Adrenal gland (tissue), 12 donors: ENCODE data around the gene SOX21. TPM values are rescaled to one million over a fixed set of nuclear protein-coding genes. Genes with fewer than 3 reads are reported as not detected.

Experiments used
- DNase-seq, 7 donors: peaks; one replicate each; pipeline ENCODE4 v3.0.0-alpha.2; 2019 to 2020
- H3K27ac ChIP-seq, 5 donors: fragments of 200-600 bp; sonication (generic) in 4 of 5; 1 replicate in 3 of 5; 2 replicates in 2 of 5; pipeline versions ENCODE4 v1.5.1 to v1.8.0; 2016 to 2020; ENCODE audit warnings: mild to moderate bottlenecking in 1 of 5
- H3K27me3 ChIP-seq: fragments of 200-600 bp; 2 replicates; pipeline ENCODE4 v1.8.0; 2021
- H3K36me3 ChIP-seq, 2 donors: fragments of 200-600 bp; replicated peaks in 1 of 2; 1 replicate in 1 of 2; 2 replicates in 1 of 2; pipeline versions ENCODE4 v1.5.1 to v1.8.0; 2018 to 2022
- H3K4me1 ChIP-seq, 2 donors: fragments of 200-600 bp; replicated peaks in 1 of 2; 1 replicate in 1 of 2; 2 replicates in 1 of 2; pipeline versions ENCODE4 v1.5.1 to v1.8.0; 2018 to 2021
- H3K4me3 ChIP-seq, 4 donors: fragments of 200-600 bp; sonication (generic) in 3 of 4; one replicate each; pipeline ENCODE4 v1.5.1; 2016 to 2018
- H3K9me3 ChIP-seq, 3 donors: fragments of 200-600 bp; sonication (generic) in 1 of 3; replicated peaks in 1 of 3; 1 replicate in 2 of 3; 2 replicates in 1 of 3; pipeline versions ENCODE4 v1.5.1 to v1.8.0; 2016 to 2021
- CTCF ChIP-seq, 6 experiments: fragments of 450-650 bp in 4 of 6; fragments of 200-600 bp in 2 of 6; sonication (generic) in 1 of 6; IDR thresholded peaks; 1 replicate in 5 of 6; 2 replicates in 1 of 6; pipeline versions ENCODE4 v1.5.1 to v1.8.0; 2016 to 2021; ENCODE audit warnings: antibody characterized with exemption in 6 of 6, mild to moderate bottlenecking in 2 of 6, moderate library complexity in 1 of 6
- POLR2A ChIP-seq, 2 donors: fragments of 450-650 bp; IDR thresholded peaks; one replicate each; pipeline ENCODE4 v1.6.1; 2017; ENCODE audit warnings: antibody characterized with exemption in 2 of 2, mild to moderate bottlenecking in 2 of 2, moderate library complexity in 1 of 2
- WGBS, 4 donors: extraction: QIAGEN DNeasy Blood & Tissue Kit in 2 of 4; methylation state at CpG; one replicate each; pipeline versions ENCODE4 v1.1.5 to v1.1.7; 2013 to 2017; 5-methylcytosine and 5-hydroxymethylcytosine counted together
- intact Hi-C, 2 donors: fragments of 100-400 bp; cut with DNase I; formaldehyde crosslinking; loops; one replicate each; pipeline versions ENCODE4 v1.14.1 to v1.15.0; 2022 to 2023
- polyA plus RNA-seq, 3 donors: library from polyadenylated mRNA; stranded (reverse); fragments of 200-250 nt in 2 of 3; fragments of 350-450 nt in 1 of 3; fragmentation: Illumina TruSeq in 1 of 3; extraction: RNeasy Lipid Tissue Mini Kit (QIAGEN cat#74804) in 1 of 3; gene quantifications; one replicate each; pipeline ENCODE4 v1.2.3, GENCODE V29; 2013 to 2014
- total RNA-seq, 9 donors: library from RNA; depleted of rRNA in 4 of 9; stranded (reverse); fragments of >200 nt in 4 of 9; fragments of 120-200 nt in 1 of 9; fragmentation: NEBNext Ultra II Directional in 1 of 9; extraction: Animal tissue kit (Norgen Biotek cat#: 25700) in 1 of 9; gene quantifications; one replicate each; pipeline versions ENCODE4 v1.1.0 to v1.2.4, GENCODE V29; 2013 to 2023
- donor health status: healthy with polysubstance abuse.
- donor health status: Bipolar disorder and iron deficiency.
- donor health status: DM: yes; HTN: yes; CAD: no.
- donor health status: DM: no; HTN: no; CAD: no.
- donor health status: DM: no; HTN: no; CAD: no.
- donor health status: DM: yes; HTN: yes; CAD: no.

Gene SOX21
- total and polyA plus RNA-seq, 12 donors: not detected

- Histone ChIP-seq H3K36me3 (no peaks in the 10 kb centered on the region), H3K4me1 (no peaks in the 10 kb centered on the region), H3K9me3 (no peaks in the 10 kb centered on the region), H3K4me3 (no peak overlapping the region), H3K27ac (no peak overlapping the region), H3K27me3 (peaks cover 5% of the 10 kb centered on the region)
- WGBS, 4 donors: 83 to 92% (median 85%) methylated on average over 6 of the region's 6 CpGs
- no peak for DNase-seq
- intact Hi-C loops: loop anchor here in 1 of 2 donors (10.0 kb wide), 1 partner anchor 475 kb away; no protein-coding TSS in a partner anchor
- TF ChIP-seq CTCF (IDR thresholded peaks at IDR 0.05) (no peak), POLR2A (IDR thresholded peaks at IDR 0.05) (no peak)
Observed at GRCh38 chr13:94679614-94680013, 32.7 kb downstream of the SOX21 start.

GRCh38 chr13:94678845-94679244, 33.5 kb downstream of the SOX21 start:
- no peaks in the 10 kb centered on the region for H3K4me1 ChIP-seq
- no peaks in the 10 kb centered on the region for H3K36me3 ChIP-seq
- 81 to 91% (median 87%) methylated on average over 2 of the region's 2 CpGs for WGBS, 4 donors
- peaks cover 7% of the 10 kb centered on the region for H3K27me3 ChIP-seq
- no peaks in the 10 kb centered on the region for H3K9me3 ChIP-seq
- TF ChIP-seq CTCF (IDR thresholded peaks at IDR 0.05) (no peak), POLR2A (IDR thresholded peaks at IDR 0.05) (no peak)
- H3K4me3 ChIP-seq: no peak overlapping the region
- no peak overlapping the region for H3K27ac ChIP-seq
- DNase-seq: no peak
- intact Hi-C loops: no loop called here

- peaks cover 9% of the 10 kb centered on the region for H3K27me3 ChIP-seq
- no peaks in the 10 kb centered on the region for H3K4me1 ChIP-seq
- no peak for DNase-seq
- intact Hi-C loops: no loop called here
- no peaks in the 10 kb centered on the region for H3K36me3 ChIP-seq
- no peak for TF ChIP-seq CTCF (IDR thresholded peaks at IDR 0.05)
- TF ChIP-seq POLR2A (IDR thresholded peaks at IDR 0.05): no peak
- 65 to 80% (median 75%) methylated on average over 2 of the region's 2 CpGs for WGBS, 4 donors
- no peak overlapping the region for H3K27ac ChIP-seq
- no peak overlapping the region for H3K4me3 ChIP-seq
- H3K9me3 ChIP-seq: no peaks in the 10 kb centered on the region
Observed at GRCh38 chr13:94677799-94678198, 34.5 kb downstream of the SOX21 start.

GRCh38 chr13:94674609-94675348, 37.6 kb downstream of the SOX21 start:
- Histone ChIP-seq H3K9me3 (no peaks in the 10 kb centered on the region), H3K4me3 (no peak overlapping the region), H3K36me3 (no peaks in the 10 kb centered on the region), H3K4me1 (no peaks in the 10 kb centered on the region), H3K27me3 (peaks cover 9% of the 10 kb centered on the region), H3K27ac (no peak overlapping the region)
- DNase-seq: peak; percentile 23 to 70 (median 55)
- TF ChIP-seq CTCF (IDR thresholded peaks at IDR 0.05): peak; percentile 17 to 71 (median 56)
- TF ChIP-seq POLR2A (IDR thresholded peaks at IDR 0.05): no peak
- intact Hi-C loops: no loop called here
- 23 to 26% (median 25%) methylated on average over 5 of the region's 5 CpGs for WGBS, 4 donors
